ENCODE data around the gene TRPM3. TPM values are rescaled to one million over a fixed set of nuclear protein-coding genes. Genes with fewer than 3 reads are reported as not detected.

TRPM3 gene
- total and polyA plus RNA-seq, 9 of the 15 experiments (the other 6 are each of a cell fraction or from before 2014, with no cell fraction given), result 0.04 TPM; not detected in 8

GRCh38 chr9:70486127-70486526 is 635.3 kb downstream of the TRPM3 start:
- in situ Hi-C loops (cut with MboI), result no loop called here
- TF ChIP-seq PTRF (tag; IDR thresholded peaks at IDR 0.05) (no peak; the same call in 1 of the 2 replicates), PATZ1 (CRISPR knock-in tag; IDR thresholded peaks at IDR 0.05; ENCODE audit: borderline replicate concordance) (no peak), PRDM10 (IDR thresholded peaks at IDR 0.05; ENCODE audit: partially characterized antibody) (no peak), ZBTB33 (CRISPR knock-in tag; IDR thresholded peaks at IDR 0.05) (no peak), THAP7 (CRISPR knock-in tag; IDR thresholded peaks at IDR 0.05) (no peak)
- peak overlapping the region; percentile 85 for H2AFZ ChIP-seq (ENCODE audit: low read depth, low read length)
- no peaks in the 10 kb centered on the region for H3K79me2 ChIP-seq (ENCODE audit: control insufficient read depth, insufficient read depth, low read length)
- H3K27ac ChIP-seq (ENCODE audit: extremely low read depth, low read depth, low read length), result peak overlapping the region; percentile 99
- peak overlapping the region in 1 of 2 experiments; percentile 61; a peak in 2 of 4 replicates for H3K9ac ChIP-seq (ENCODE audit: insufficient read depth in 1 of 2, low read depth in 2 of 2, low read length in 2 of 2)
- no peak overlapping the region for H3K4me2 ChIP-seq (ENCODE audit: insufficient read depth, low read length)
- intact Hi-C loops (cut with micrococcal nuclease), result loop anchor here (10.0 kb wide), 1 partner anchor 231 kb away; the partner anchor contains the start of gene SMC5
- H3K4me1 ChIP-seq (replicated peaks in 1 of 2; ENCODE audit: control insufficient read depth in 2 of 2, insufficient read depth in 2 of 2, low read length in 2 of 2), result peaks cover 10 to 45% of the 10 kb centered on the region in 2 experiments; a peak in 3 of 5 replicates
- 29% methylated on average over 3 of the region's 3 CpGs for whole genome bisulfite sequencing (ENCODE audit: insufficient coverage, low coverage, missing lambda C conversion rate)
- DNase-seq (ENCODE audit: extremely low read depth in 1 of 4, low spot score in 3 of 4) (no peak), ATAC-seq (no peak), FAIRE-seq (no peak)
- ChIA-PET POLR2A (interaction anchor here (1.0 to 2.0 kb wide), 2 partner anchors 14 to 25 kb away, joined by 3 to 5 read pairs; no protein-coding TSS in a partner anchor), CTCF (ENCODE audit: low intra/inter-chr PET ratio) (no interaction called here)
- no peaks in the 10 kb centered on the region for H3K9me3 ChIP-seq (replicated peaks; ENCODE audit: control insufficient read depth, insufficient read depth, low read depth, low read length)
- H3K4me3 ChIP-seq, result no peak overlapping the region
- no TSS peak for BruUV-seq (replicated peaks)
- no peaks in the 10 kb centered on the region for H3K36me3 ChIP-seq (ENCODE audit: control insufficient read depth, insufficient read depth, low read length)
- no peaks in the 10 kb centered on the region for H3K27me3 ChIP-seq (ENCODE audit: control insufficient read depth in 2 of 2, insufficient read depth in 2 of 2, low read length in 2 of 2)
- no peaks in the 10 kb centered on the region for H3K9me1 ChIP-seq (ENCODE audit: control insufficient read depth, insufficient read depth, low read length)
- H4K20me1 ChIP-seq (replicated peaks; ENCODE audit: control insufficient read depth, insufficient read depth, low read length), result no peaks in the 10 kb centered on the region

Measured in K562 (cell line).